GM18526 (cell line): Measurements from ENCODE around the gene FCSK.

Source experiments
- POLR2A ChIP-seq: IDR thresholded peaks from 3 replicates; pipeline ENCODE4 v1.6.1; 2011; ENCODE audit not compliant: insufficient read length; ENCODE audit errors: extremely low read depth

FCSK gene

GRCh38 chr16:70454222-70455034 is at the start of gene FCSK:
Gene FCSK (plus strand): TSS chr16:70454595. CDS start chr16:70463191, 8,596 bp downstream.
- peak; percentile 59 for TF ChIP-seq POLR2A

- TF ChIP-seq POLR2A = no peak
Observed at GRCh38 chr16:70407811-70408274, 46.6 kb upstream of the FCSK start.

GRCh38 chr16:70410734-70411133 is 43.7 kb upstream of the FCSK start:
- TF ChIP-seq POLR2A = no peak

GRCh38 chr16:70412385-70412784 is 42.0 kb upstream of the FCSK start:
- no peak for TF ChIP-seq POLR2A

GRCh38 chr16:70416748-70417616 is 37.4 kb upstream of the FCSK start:
- TF ChIP-seq POLR2A = no peak

- no peak for TF ChIP-seq POLR2A
Observed at GRCh38 chr16:70417661-70418060, 36.7 kb upstream of the FCSK start.

- no peak for TF ChIP-seq POLR2A
Observed at GRCh38 chr16:70418274-70418992, 36.0 kb upstream of the FCSK start.

GRCh38 chr16:70418993-70419318 is 35.4 kb upstream of the FCSK start:
- no peak for TF ChIP-seq POLR2A

- no peak for TF ChIP-seq POLR2A
Observed at GRCh38 chr16:70419384-70420327, 34.7 kb upstream of the FCSK start.

- TF ChIP-seq POLR2A = no peak
Observed at GRCh38 chr16:70421014-70421413, 33.4 kb upstream of the FCSK start.

GRCh38 chr16:70421473-70422311 is 32.7 kb upstream of the FCSK start:
- no peak for TF ChIP-seq POLR2A

GRCh38 chr16:70422543-70422942 is 31.9 kb upstream of the FCSK start:
- TF ChIP-seq POLR2A = no peak

GRCh38 chr16:70427786-70428177 is 26.6 kb upstream of the FCSK start:
- no peak for TF ChIP-seq POLR2A

GRCh38 chr16:70428178-70428998 is 26.0 kb upstream of the FCSK start:
- TF ChIP-seq POLR2A = peak; percentile 41
